ENCODE measurements around the gene MYT1. TPM values are rescaled to one million over a fixed set of nuclear protein-coding genes. Genes with fewer than 3 reads are reported as not detected.

The MYT1 gene
- total RNA-seq, 1 experiment from 2014 or later: not detected

DNA sequence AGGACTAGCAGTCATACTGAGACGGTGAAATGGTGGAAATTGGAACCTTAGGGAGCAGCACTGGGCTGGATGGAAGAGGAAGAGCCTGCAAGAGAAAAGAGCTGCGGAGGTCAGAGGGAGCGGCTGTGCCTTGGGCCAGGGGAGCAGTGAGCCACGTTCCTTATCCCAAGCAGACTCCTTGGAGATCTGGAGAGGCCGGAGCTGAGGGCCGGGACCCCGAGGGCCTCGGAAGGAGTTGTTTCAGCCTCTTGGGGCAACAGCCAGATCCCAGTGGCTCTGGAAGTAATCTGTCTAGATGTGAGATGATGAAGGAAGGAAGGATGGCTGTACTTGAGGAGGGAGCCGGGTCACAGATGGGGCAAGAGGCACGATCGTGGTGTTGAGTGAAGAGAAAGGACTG is 107.4 kb downstream of the MYT1 start:
- intact Hi-C loops (cut with micrococcal nuclease): no loop called here
- no peaks in the 10 kb centered on the region for H3K4me1 Mint-ChIP-seq (ENCODE audit: insufficient read depth, unreplicated experiment)
- no peaks in the 10 kb centered on the region for H3K9me3 Mint-ChIP-seq (ENCODE audit: unreplicated experiment)
- POLR2A ChIA-PET: no interaction called here
- no peak for DNase-seq (ENCODE audit: unreplicated experiment)
- CTCF ChIA-PET: interaction anchor here (1.3 kb wide), 1 partner anchor 14 kb away, joined by 5 read pairs; no protein-coding TSS in a partner anchor
- TF ChIP-seq, protein P1, sequence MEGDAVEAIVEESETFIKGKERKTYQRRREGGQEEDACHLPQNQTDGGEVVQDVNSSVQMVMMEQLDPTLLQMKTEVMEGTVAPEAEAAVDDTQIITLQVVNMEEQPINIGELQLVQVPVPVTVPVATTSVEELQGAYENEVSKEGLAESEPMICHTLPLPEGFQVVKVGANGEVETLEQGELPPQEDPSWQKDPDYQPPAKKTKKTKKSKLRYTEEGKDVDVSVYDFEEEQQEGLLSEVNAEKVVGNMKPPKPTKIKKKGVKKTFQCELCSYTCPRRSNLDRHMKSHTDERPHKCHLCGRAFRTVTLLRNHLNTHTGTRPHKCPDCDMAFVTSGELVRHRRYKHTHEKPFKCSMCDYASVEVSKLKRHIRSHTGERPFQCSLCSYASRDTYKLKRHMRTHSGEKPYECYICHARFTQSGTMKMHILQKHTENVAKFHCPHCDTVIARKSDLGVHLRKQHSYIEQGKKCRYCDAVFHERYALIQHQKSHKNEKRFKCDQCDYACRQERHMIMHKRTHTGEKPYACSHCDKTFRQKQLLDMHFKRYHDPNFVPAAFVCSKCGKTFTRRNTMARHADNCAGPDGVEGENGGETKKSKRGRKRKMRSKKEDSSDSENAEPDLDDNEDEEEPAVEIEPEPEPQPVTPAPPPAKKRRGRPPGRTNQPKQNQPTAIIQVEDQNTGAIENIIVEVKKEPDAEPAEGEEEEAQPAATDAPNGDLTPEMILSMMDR (IDR thresholded peaks at IDR 0.05; ENCODE audit: unreplicated experiment): no peak
- no peaks in the 10 kb centered on the region for H3K27me3 Mint-ChIP-seq (ENCODE audit: insufficient read depth, unreplicated experiment)
- no peak overlapping the region for H3K27ac Mint-ChIP-seq (ENCODE audit: low read depth, unreplicated experiment)
- no peak overlapping the region for H3K4me3 Mint-ChIP-seq (ENCODE audit: unreplicated experiment)
- peaks cover 18% of the 10 kb centered on the region for H3K36me3 Mint-ChIP-seq (ENCODE audit: insufficient read depth, unreplicated experiment)
- BruUV-seq (replicated peaks): no TSS peak

DNA sequence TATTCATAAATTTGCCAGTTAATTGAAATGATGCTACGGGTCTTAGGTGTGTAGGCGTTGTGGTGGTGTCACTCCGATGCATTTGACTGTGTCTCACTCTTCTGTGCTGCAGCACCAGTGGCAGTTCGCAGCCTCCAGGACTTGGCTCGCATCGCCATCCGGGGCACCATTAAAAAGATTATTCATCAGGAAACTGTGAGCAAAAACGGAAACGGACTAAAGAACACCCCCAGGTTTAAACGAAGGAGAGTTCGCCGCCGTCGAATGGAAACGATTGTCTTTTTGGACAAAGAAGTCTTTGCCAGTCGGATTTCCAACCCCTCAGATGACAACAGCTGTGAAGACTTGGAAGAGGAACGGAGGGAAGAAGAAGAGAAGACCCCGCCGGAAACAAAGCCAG is 108.9 kb downstream of the MYT1 start:
- DNase-seq (ENCODE audit: unreplicated experiment): no peak
- no peaks in the 10 kb centered on the region for H3K9me3 Mint-ChIP-seq (ENCODE audit: unreplicated experiment)

DNA sequence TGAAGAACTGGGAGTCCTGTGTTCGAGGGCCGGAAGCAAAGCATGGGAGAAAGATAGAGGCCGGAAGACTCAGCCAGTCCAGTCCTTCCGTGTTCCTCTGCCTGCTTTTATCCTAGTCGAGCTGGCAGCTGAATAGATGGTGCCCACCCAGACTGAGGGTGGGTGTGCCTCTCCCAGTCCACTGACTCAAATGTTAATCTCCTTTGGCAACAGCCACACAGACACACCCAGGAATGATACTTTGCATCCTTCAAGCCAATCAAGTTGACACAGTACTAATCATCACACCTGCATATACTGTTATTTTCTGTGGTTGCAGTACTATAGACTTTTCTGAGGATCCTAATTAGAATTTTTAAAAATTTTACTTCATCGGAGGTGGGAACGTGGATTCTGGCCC is 112.6 kb downstream of the MYT1 start:
- BruUV-seq (replicated peaks): no TSS peak
- TF ChIP-seq, protein P1 (IDR thresholded peaks at IDR 0.05; ENCODE audit: unreplicated experiment): no peak
- intact Hi-C loops (cut with micrococcal nuclease): no loop called here
- Mint-ChIP-seq H3K9me3 (ENCODE audit: unreplicated experiment) (no peaks in the 10 kb centered on the region), H3K36me3 (ENCODE audit: insufficient read depth, unreplicated experiment) (peaks cover 18% of the 10 kb centered on the region), H3K4me1 (ENCODE audit: insufficient read depth, unreplicated experiment) (no peaks in the 10 kb centered on the region), H3K27ac (ENCODE audit: low read depth, unreplicated experiment) (no peak overlapping the region), H3K27me3 (ENCODE audit: insufficient read depth, unreplicated experiment) (no peaks in the 10 kb centered on the region), H3K4me3 (ENCODE audit: unreplicated experiment) (no peak overlapping the region)
- CTCF ChIA-PET: no interaction called here
- DNase-seq (ENCODE audit: unreplicated experiment): no peak
- POLR2A ChIA-PET: no interaction called here

More for the DNA sequence above, 108.9 kb downstream of the MYT1 start:
- H3K36me3 Mint-ChIP-seq (ENCODE audit: insufficient read depth, unreplicated experiment): peaks cover 21% of the 10 kb centered on the region
- no peak overlapping the region for H3K27ac Mint-ChIP-seq (ENCODE audit: low read depth, unreplicated experiment)
- no peaks in the 10 kb centered on the region for H3K27me3 Mint-ChIP-seq (ENCODE audit: insufficient read depth, unreplicated experiment)
- POLR2A ChIA-PET: no interaction called here
- no peaks in the 10 kb centered on the region for H3K4me1 Mint-ChIP-seq (ENCODE audit: insufficient read depth, unreplicated experiment)
- TF ChIP-seq, protein P1 (IDR thresholded peaks at IDR 0.05; ENCODE audit: unreplicated experiment): no peak
- H3K4me3 Mint-ChIP-seq (ENCODE audit: unreplicated experiment): no peak overlapping the region
- CTCF ChIA-PET: no interaction called here
- intact Hi-C loops (cut with micrococcal nuclease): no loop called here
- BruUV-seq (replicated peaks): no TSS peak

DNA sequence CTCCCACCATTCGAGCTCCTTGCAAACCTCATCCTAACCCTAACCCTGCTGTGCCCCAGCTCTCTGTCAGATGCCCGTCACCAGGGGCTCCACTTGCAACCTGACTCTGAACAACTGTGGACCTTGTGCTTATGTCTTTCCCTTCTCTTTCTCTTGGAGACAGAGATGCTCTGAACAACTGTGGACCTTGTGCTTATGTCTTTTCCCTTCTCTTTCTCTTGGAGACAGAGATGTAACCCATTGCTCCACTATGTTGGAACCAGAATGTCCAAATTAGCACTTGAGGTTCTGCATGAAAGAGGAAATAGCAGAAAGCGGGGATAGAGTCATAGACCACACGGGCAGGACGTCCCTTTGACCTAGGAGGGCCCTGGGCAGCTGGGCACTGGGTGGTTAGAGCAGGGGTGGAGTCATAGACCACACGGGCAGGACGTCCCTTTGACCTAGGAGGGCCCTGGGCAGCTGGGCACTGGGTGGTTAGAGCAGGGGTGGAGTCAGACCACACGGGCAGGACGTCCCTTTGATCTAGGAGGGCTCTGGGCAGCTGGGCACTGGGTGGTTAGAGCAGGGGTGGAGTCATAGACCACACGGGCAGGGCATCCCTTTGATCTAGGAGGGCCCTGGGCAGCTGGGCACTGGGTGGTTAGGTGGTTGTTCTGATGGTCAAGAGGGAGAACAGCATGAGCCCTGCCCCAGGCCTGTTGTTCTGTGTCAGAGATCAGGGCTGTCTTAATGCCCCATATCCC is 113.5 kb downstream of the MYT1 start:
- CTCF ChIA-PET: no interaction called here
- Mint-ChIP-seq H3K9me3 (ENCODE audit: unreplicated experiment) (no peaks in the 10 kb centered on the region), H3K4me1 (ENCODE audit: insufficient read depth, unreplicated experiment) (no peaks in the 10 kb centered on the region), H3K4me3 (ENCODE audit: unreplicated experiment) (no peak overlapping the region), H3K27ac (ENCODE audit: low read depth, unreplicated experiment) (no peak overlapping the region), H3K27me3 (ENCODE audit: insufficient read depth, unreplicated experiment) (no peaks in the 10 kb centered on the region), H3K36me3 (ENCODE audit: insufficient read depth, unreplicated experiment) (peaks cover 18% of the 10 kb centered on the region)
- BruUV-seq (replicated peaks): no TSS peak
- TF ChIP-seq, protein P1 (IDR thresholded peaks at IDR 0.05; ENCODE audit: unreplicated experiment): no peak
- POLR2A ChIA-PET: interaction anchor here (1.0 kb wide), 1 partner anchor 20 kb away, joined by 3 read pairs; no protein-coding TSS in a partner anchor
- intact Hi-C loops (cut with micrococcal nuclease): no loop called here
- DNase-seq (ENCODE audit: unreplicated experiment): no peak

Data from MCF 10A (cell line).